Central memory CD8-positive, alpha-beta T cell (primary cell): ENCODE data around the gene ALG12.
A peak's percentile ranks its signal among the peaks of the same experiment; 100 is the strongest.
"Not testable (repeated sequence)": the region's sequence is repeated elsewhere in the genome, so short reads cannot be mapped to it uniquely, and the experiment has no call there.

Source experiments
- ATAC-seq: fragments of 150-1000 bp; cut with Tn5 transposase; replicated peaks from 2 replicates; pipeline ENCODE4 v1.10.0; 2022; ENCODE audit warnings: mild to moderate bottlenecking, moderate FRiP score, moderate number of reproducible peaks; ENCODE audit not compliant: poor library complexity, severe bottlenecking; ENCODE audit errors: extremely low read depth
- DNase-seq, 2 donors: peaks; one replicate each; pipeline ENCODE4 v3.0.0; 2021; ENCODE audit warnings: low spot score in 2 of 2
- H3K27ac Mint-ChIP-seq: one replicate; pipeline ENCODE4 v1.8.0; 2022; ENCODE audit warnings: low read depth, mild to moderate bottlenecking, moderate library complexity, mixed read lengths
- H3K27me3 Mint-ChIP-seq: one replicate; pipeline ENCODE4 v1.8.0; 2022; ENCODE audit warnings: mixed read lengths
- H3K36me3 Mint-ChIP-seq: one replicate; pipeline ENCODE4 v1.8.0; 2022; ENCODE audit warnings: mild to moderate bottlenecking, moderate library complexity, mixed read lengths; ENCODE audit not compliant: insufficient read depth
- H3K4me1 Mint-ChIP-seq: one replicate; pipeline ENCODE4 v1.8.0; 2022; ENCODE audit warnings: mixed read lengths
- H3K4me3 Mint-ChIP-seq: one replicate; pipeline ENCODE4 v1.8.0; 2022; ENCODE audit warnings: mild to moderate bottlenecking, moderate library complexity, mixed read lengths
- H3K9me3 Mint-ChIP-seq: one replicate; pipeline ENCODE4 v1.8.0; 2022; ENCODE audit warnings: mixed read lengths

Gene ALG12

DNA sequence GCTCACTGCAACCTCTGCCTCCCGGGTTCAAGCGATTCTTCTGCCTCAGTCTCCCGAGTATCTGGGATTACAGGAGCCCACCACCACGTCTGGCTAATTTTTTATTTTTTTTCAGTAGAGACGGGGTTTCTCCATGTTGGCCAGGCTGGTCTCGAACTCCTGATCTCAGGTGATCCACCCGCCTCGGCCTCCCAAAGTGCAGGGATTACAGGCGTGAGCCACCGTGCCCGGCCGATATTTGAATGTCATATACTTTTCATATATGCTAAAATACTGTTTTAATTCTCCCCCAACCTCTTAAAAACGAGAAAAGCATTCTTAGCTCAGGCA is 65.7 kb downstream of the ALG12 start:
- H3K36me3 Mint-ChIP-seq, H3K9me3 Mint-ChIP-seq, DNase-seq, H3K27me3 Mint-ChIP-seq, ATAC-seq, H3K27ac Mint-ChIP-seq: not testable (repeated sequence)
- H3K4me1 Mint-ChIP-seq = peaks cover 28% of the 10 kb centered on the region
- peak overlapping the region; percentile 50 for H3K4me3 Mint-ChIP-seq

DNA sequence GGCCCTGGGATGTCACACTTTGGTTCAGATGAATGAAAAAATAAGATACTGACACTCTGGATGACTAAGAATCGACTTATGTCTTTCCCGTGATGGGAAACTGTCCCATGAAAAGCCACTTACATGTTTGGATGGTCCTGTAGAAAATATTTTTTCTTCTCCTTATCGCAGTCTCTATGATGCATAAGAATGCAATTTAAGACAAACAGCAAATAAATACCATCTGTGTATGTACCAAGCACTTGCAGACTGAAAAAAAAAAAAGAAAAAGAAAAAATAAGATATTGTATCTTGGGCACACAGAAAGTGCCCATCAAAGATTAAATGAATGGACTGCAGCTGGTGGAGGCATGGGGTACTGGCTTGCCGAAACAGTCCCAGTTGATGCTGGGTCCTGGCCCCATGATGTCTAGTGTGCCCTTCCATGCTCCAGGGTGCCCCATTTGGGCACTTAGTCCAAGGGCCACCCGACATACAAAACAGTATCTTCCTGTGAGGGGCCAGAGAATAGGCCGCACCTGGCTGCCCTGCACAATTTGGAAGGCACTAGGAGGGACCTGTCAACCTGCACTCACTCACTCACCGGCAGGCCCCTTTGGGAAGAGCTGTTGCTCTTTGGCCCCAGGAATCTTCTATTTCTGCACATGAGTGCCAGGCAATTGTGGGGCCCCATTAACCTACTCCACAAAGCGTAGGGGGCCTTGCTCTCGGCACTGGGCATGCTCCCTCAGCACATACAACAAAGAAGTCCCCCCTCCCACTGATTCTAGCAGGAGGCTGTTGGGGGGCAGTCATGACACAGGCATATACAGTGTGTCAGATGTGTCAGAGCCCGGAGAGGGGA is 67.1 kb downstream of the ALG12 start:
- H3K9me3 Mint-ChIP-seq = no peaks in the 10 kb centered on the region
- no peaks in the 10 kb centered on the region for H3K27me3 Mint-ChIP-seq
- H3K27ac Mint-ChIP-seq = peak overlapping the region; percentile 55

More for the DNA sequence above, 67.1 kb downstream of the ALG12 start:
- DNase-seq (no peak), ATAC-seq (no peak)
- peak overlapping the region; percentile 59 for H3K4me3 Mint-ChIP-seq
- peaks cover 27% of the 10 kb centered on the region for H3K4me1 Mint-ChIP-seq
- peaks cover 6% of the 10 kb centered on the region for H3K36me3 Mint-ChIP-seq
